ENCODE results near the gene PALM.
"Not testable (repeated sequence)": the region's sequence is repeated elsewhere in the genome, so short reads cannot be mapped to it uniquely, and the experiment has no call there.

PALM gene

GRCh38 chr19:737591-738093 lies 28.9 kb downstream of the PALM start:
- peaks cover 15% of the 10 kb centered on the region for H3K36me3 Mint-ChIP-seq (ENCODE audit: insufficient read depth)
- ATAC-seq (replicated peaks; ENCODE audit: extremely low read depth, poor library complexity, severe bottlenecking): peak; percentile 65

GRCh38 chr19:738509-739128 lies 29.9 kb downstream of the PALM start:
- H3K36me3 Mint-ChIP-seq (ENCODE audit: insufficient read depth): peaks cover 15% of the 10 kb centered on the region
- peaks cover 11% of the 10 kb centered on the region for H3K27me3 Mint-ChIP-seq
- H3K4me3 Mint-ChIP-seq: no peak overlapping the region
- DNase-seq (ENCODE audit: low spot score in 2 of 2) (no peak), ATAC-seq (replicated peaks; ENCODE audit: extremely low read depth, poor library complexity, severe bottlenecking) (no peak)
- no peaks in the 10 kb centered on the region for H3K9me3 Mint-ChIP-seq
- peaks cover 7% of the 10 kb centered on the region for H3K4me1 Mint-ChIP-seq
- no peak overlapping the region for H3K27ac Mint-ChIP-seq (ENCODE audit: low read depth)

More at GRCh38 chr19:737591-738093, 28.9 kb downstream of the PALM start:
- peaks cover 14% of the 10 kb centered on the region for H3K4me1 Mint-ChIP-seq
- H3K27me3 Mint-ChIP-seq: peaks cover 11% of the 10 kb centered on the region
- peak; percentile 35 to 43 for DNase-seq (ENCODE audit: low spot score in 2 of 2)
- no peak overlapping the region for H3K4me3 Mint-ChIP-seq
- H3K27ac Mint-ChIP-seq (ENCODE audit: low read depth): no peak overlapping the region
- no peaks in the 10 kb centered on the region for H3K9me3 Mint-ChIP-seq

- H3K27ac Mint-ChIP-seq (ENCODE audit: low read depth): no peak overlapping the region
- H3K4me1 Mint-ChIP-seq: no peaks in the 10 kb centered on the region
- H3K36me3 Mint-ChIP-seq (ENCODE audit: insufficient read depth): peaks cover 10% of the 10 kb centered on the region
- H3K9me3 Mint-ChIP-seq: no peaks in the 10 kb centered on the region
- ATAC-seq (replicated peaks; ENCODE audit: extremely low read depth, poor library complexity, severe bottlenecking): no peak
- no peak overlapping the region for H3K4me3 Mint-ChIP-seq
- no peak for DNase-seq (ENCODE audit: low spot score in 2 of 2)
- H3K27me3 Mint-ChIP-seq: peaks cover 11% of the 10 kb centered on the region
Observed at GRCh38 chr19:739998-740715, 31.4 kb downstream of the PALM start.

GRCh38 chr19:740816-741505 lies 32.2 kb downstream of the PALM start:
- not testable (repeated sequence) for H3K4me3 Mint-ChIP-seq; H3K36me3 Mint-ChIP-seq (ENCODE audit: insufficient read depth); DNase-seq (ENCODE audit: low spot score in 2 of 2); ATAC-seq (replicated peaks; ENCODE audit: extremely low read depth, poor library complexity, severe bottlenecking); H3K4me1 Mint-ChIP-seq; H3K27ac Mint-ChIP-seq (ENCODE audit: low read depth); H3K9me3 Mint-ChIP-seq
- peaks cover 11% of the 10 kb centered on the region for H3K27me3 Mint-ChIP-seq

GRCh38 chr19:741506-742131 lies 32.9 kb downstream of the PALM start:
- no peak overlapping the region for H3K4me3 Mint-ChIP-seq
- H3K27me3 Mint-ChIP-seq: peaks cover 11% of the 10 kb centered on the region
- H3K27ac Mint-ChIP-seq (ENCODE audit: low read depth): no peak overlapping the region
- no peak for ATAC-seq (replicated peaks; ENCODE audit: extremely low read depth, poor library complexity, severe bottlenecking)
- peaks cover 10% of the 10 kb centered on the region for H3K36me3 Mint-ChIP-seq (ENCODE audit: insufficient read depth)
- H3K4me1 Mint-ChIP-seq: no peaks in the 10 kb centered on the region
- H3K9me3 Mint-ChIP-seq: no peaks in the 10 kb centered on the region
- no peak for DNase-seq (ENCODE audit: low spot score in 2 of 2)

- Mint-ChIP-seq H3K27ac (ENCODE audit: low read depth) (no peak overlapping the region), H3K9me3 (no peaks in the 10 kb centered on the region), H3K4me3 (no peak overlapping the region), H3K4me1 (no peaks in the 10 kb centered on the region), H3K27me3 (peaks cover 3% of the 10 kb centered on the region), H3K36me3 (ENCODE audit: insufficient read depth) (peaks cover 10% of the 10 kb centered on the region)
- DNase-seq (ENCODE audit: low spot score in 2 of 2) (no peak), ATAC-seq (replicated peaks; ENCODE audit: extremely low read depth, poor library complexity, severe bottlenecking) (no peak)
Observed at GRCh38 chr19:742540-743075, 33.9 kb downstream of the PALM start.

GRCh38 chr19:743168-743687 lies 34.5 kb downstream of the PALM start:
- H3K36me3 Mint-ChIP-seq (ENCODE audit: insufficient read depth): peaks cover 10% of the 10 kb centered on the region
- no peak overlapping the region for H3K27ac Mint-ChIP-seq (ENCODE audit: low read depth)
- no peaks in the 10 kb centered on the region for H3K9me3 Mint-ChIP-seq
- no peak overlapping the region for H3K4me3 Mint-ChIP-seq
- no peaks in the 10 kb centered on the region for H3K4me1 Mint-ChIP-seq
- ATAC-seq (replicated peaks; ENCODE audit: extremely low read depth, poor library complexity, severe bottlenecking) (no peak), DNase-seq (ENCODE audit: low spot score in 2 of 2) (no peak)
- no peaks in the 10 kb centered on the region for H3K27me3 Mint-ChIP-seq

GRCh38 chr19:745138-745537 lies 36.4 kb downstream of the PALM start:
- H3K27me3 Mint-ChIP-seq; DNase-seq (ENCODE audit: low spot score in 2 of 2); H3K4me3 Mint-ChIP-seq; H3K9me3 Mint-ChIP-seq; ATAC-seq (replicated peaks; ENCODE audit: extremely low read depth, poor library complexity, severe bottlenecking); H3K36me3 Mint-ChIP-seq (ENCODE audit: insufficient read depth); H3K4me1 Mint-ChIP-seq; H3K27ac Mint-ChIP-seq (ENCODE audit: low read depth): not testable (repeated sequence)

GRCh38 chr19:746208-746819 lies 37.6 kb downstream of the PALM start:
- Mint-ChIP-seq H3K4me1 (no peaks in the 10 kb centered on the region), H3K36me3 (ENCODE audit: insufficient read depth) (peaks cover 3% of the 10 kb centered on the region), H3K9me3 (no peaks in the 10 kb centered on the region), H3K4me3 (no peak overlapping the region), H3K27ac (ENCODE audit: low read depth) (no peak overlapping the region), H3K27me3 (no peaks in the 10 kb centered on the region)
- DNase-seq (ENCODE audit: low spot score in 2 of 2): no peak
- ATAC-seq (replicated peaks; ENCODE audit: extremely low read depth, poor library complexity, severe bottlenecking): no peak

GRCh38 chr19:746956-747355 lies 38.2 kb downstream of the PALM start:
- no peaks in the 10 kb centered on the region for H3K4me1 Mint-ChIP-seq
- H3K27me3 Mint-ChIP-seq: no peaks in the 10 kb centered on the region
- H3K4me3 Mint-ChIP-seq: no peak overlapping the region
- ATAC-seq (replicated peaks; ENCODE audit: extremely low read depth, poor library complexity, severe bottlenecking): no peak
- no peak for DNase-seq (ENCODE audit: low spot score in 2 of 2)
- peaks cover 1% of the 10 kb centered on the region for H3K36me3 Mint-ChIP-seq (ENCODE audit: insufficient read depth)
- H3K27ac Mint-ChIP-seq (ENCODE audit: low read depth): no peak overlapping the region
- no peaks in the 10 kb centered on the region for H3K9me3 Mint-ChIP-seq

- DNase-seq (ENCODE audit: low spot score in 2 of 2): no peak
- H3K9me3 Mint-ChIP-seq: no peaks in the 10 kb centered on the region
- H3K4me3 Mint-ChIP-seq: no peak overlapping the region
- no peak for ATAC-seq (replicated peaks; ENCODE audit: extremely low read depth, poor library complexity, severe bottlenecking)
- no peak overlapping the region for H3K27ac Mint-ChIP-seq (ENCODE audit: low read depth)
- H3K36me3 Mint-ChIP-seq (ENCODE audit: insufficient read depth): peaks cover 1% of the 10 kb centered on the region
- no peaks in the 10 kb centered on the region for H3K4me1 Mint-ChIP-seq
- no peaks in the 10 kb centered on the region for H3K27me3 Mint-ChIP-seq
Observed at GRCh38 chr19:747432-748273, 38.9 kb downstream of the PALM start.
